GM04503 (cell line): Measurements from ENCODE around the gene SNN.
A peak's percentile ranks its signal among the peaks of the same experiment; 100 is the strongest.

Experiments used
- DNase-seq: peaks from one replicate; pipeline ENCODE4 v3.0.0-alpha.2; 2012; ENCODE audit warnings: low read depth

Gene SNN

GRCh38 chr16:11667824-11668622 lies at the start of gene SNN:
SNN (plus strand) TSS chr16:11668455; CDS start chr16:11676060, 7,605 bp downstream.
- no peak for DNase-seq

- no peak for DNase-seq
Observed at GRCh38 chr16:11619327-11619851, 48.9 kb upstream of the SNN start.

- DNase-seq: no peak
Observed at GRCh38 chr16:11620243-11621003, 47.8 kb upstream of the SNN start.

GRCh38 chr16:11621539-11621919 lies 46.7 kb upstream of the SNN start:
- DNase-seq: no peak

GRCh38 chr16:11621920-11622651 lies 46.2 kb upstream of the SNN start:
- DNase-seq: no peak

- no peak for DNase-seq
Observed at GRCh38 chr16:11624205-11624604, 44.0 kb upstream of the SNN start.

- no peak for DNase-seq
Observed at GRCh38 chr16:11624636-11625607, 43.3 kb upstream of the SNN start.

- DNase-seq: no peak
Observed at GRCh38 chr16:11625769-11626168, 42.5 kb upstream of the SNN start.

GRCh38 chr16:11626657-11627291 lies 41.5 kb upstream of the SNN start:
- no peak for DNase-seq

GRCh38 chr16:11627292-11627663 lies 41.0 kb upstream of the SNN start:
- no peak for DNase-seq

- no peak for DNase-seq
Observed at GRCh38 chr16:11627822-11628457, 40.3 kb upstream of the SNN start.

GRCh38 chr16:11629071-11630030 lies 38.9 kb upstream of the SNN start:
- DNase-seq: no peak

GRCh38 chr16:11630046-11630767 lies 38.0 kb upstream of the SNN start:
- no peak for DNase-seq

- no peak for DNase-seq
Observed at GRCh38 chr16:11630768-11631056, 37.5 kb upstream of the SNN start.

- no peak for DNase-seq
Observed at GRCh38 chr16:11631214-11631613, 37.0 kb upstream of the SNN start.

- DNase-seq: peak; percentile 52
Observed at GRCh38 chr16:11632455-11632939, 35.8 kb upstream of the SNN start.

GRCh38 chr16:11633113-11633512 lies 35.1 kb upstream of the SNN start:
- no peak for DNase-seq

- no peak for DNase-seq
Observed at GRCh38 chr16:11634312-11634711, 33.9 kb upstream of the SNN start.
